ENCODE results near the gene EDN2.

EDN2 gene

GRCh38 chr1:41444246-41444645, 40.2 kb downstream of the EDN2 start:
- no peak for TF ChIP-seq EZH2phosphoT487 (IDR thresholded peaks at IDR 0.05; ENCODE audit: low read length)
- no peak for TF ChIP-seq EZH2 (optimal IDR thresholded peaks at IDR 0.05; ENCODE audit: low read depth, low read length)
- TF ChIP-seq CTCF (IDR thresholded peaks at IDR 0.05; ENCODE audit: low read length), result no peak; the same call in 1 of the 2 replicates
- Histone ChIP-seq H3K9ac (ENCODE audit: low read length) (no peak overlapping the region), H3K27me3 (replicated peaks; ENCODE audit: insufficient read depth, low read length) (no peaks in the 10 kb centered on the region), H3K9me3 (replicated peaks; ENCODE audit: insufficient read depth, low read length) (no peaks in the 10 kb centered on the region), H3K4me2 (ENCODE audit: low read depth, low read length) (no peak overlapping the region), H3F3A (ENCODE audit: insufficient read depth, low read length) (no peaks in the 10 kb centered on the region), H4K20me1 (ENCODE audit: insufficient read depth, low read length) (no peaks in the 10 kb centered on the region), H3K79me2 (ENCODE audit: low read length) (no peaks in the 10 kb centered on the region), H2AFZ (ENCODE audit: low read length) (no peak overlapping the region), H3K27ac (ENCODE audit: low read length) (no peak overlapping the region), H3K36me3 (replicated peaks; ENCODE audit: insufficient read depth, low read length) (no peaks in the 10 kb centered on the region), H3K4me3 (ENCODE audit: low read length) (no peak overlapping the region), H3K9me2 (replicated peaks; ENCODE audit: insufficient read depth, low read length) (no peaks in the 10 kb centered on the region), H3K4me1 (ENCODE audit: low read length) (no peaks in the 10 kb centered on the region)
- DNase-seq, result no peak

- no peak for DNase-seq
- no peaks in the 10 kb centered on the region for H3F3A ChIP-seq (ENCODE audit: insufficient read depth, low read length)
- H3K36me3 ChIP-seq (replicated peaks; ENCODE audit: insufficient read depth, low read length), result no peaks in the 10 kb centered on the region
- no peak overlapping the region for H2AFZ ChIP-seq (ENCODE audit: low read length)
- H3K4me1 ChIP-seq (ENCODE audit: low read length), result no peaks in the 10 kb centered on the region
- no peaks in the 10 kb centered on the region for H3K9me3 ChIP-seq (replicated peaks; ENCODE audit: insufficient read depth, low read length)
- H4K20me1 ChIP-seq (ENCODE audit: insufficient read depth, low read length), result no peaks in the 10 kb centered on the region
- no peak overlapping the region for H3K4me3 ChIP-seq (ENCODE audit: low read length)
- H3K9me2 ChIP-seq (replicated peaks; ENCODE audit: insufficient read depth, low read length), result no peaks in the 10 kb centered on the region
- H3K9ac ChIP-seq (ENCODE audit: low read length), result no peak overlapping the region
- TF ChIP-seq EZH2 (optimal IDR thresholded peaks at IDR 0.05; ENCODE audit: low read depth, low read length), result no peak
- no peak for TF ChIP-seq CTCF (IDR thresholded peaks at IDR 0.05; ENCODE audit: low read length)
- TF ChIP-seq EZH2phosphoT487 (IDR thresholded peaks at IDR 0.05; ENCODE audit: low read length), result no peak
- H3K79me2 ChIP-seq (ENCODE audit: low read length), result no peaks in the 10 kb centered on the region
- H3K4me2 ChIP-seq (ENCODE audit: low read depth, low read length), result no peak overlapping the region
- H3K27me3 ChIP-seq (replicated peaks; ENCODE audit: insufficient read depth, low read length), result no peaks in the 10 kb centered on the region
- no peak overlapping the region for H3K27ac ChIP-seq (ENCODE audit: low read length)
These were observed 41.7 kb downstream of the EDN2 start for GRCh38 chr1:41442697-41443251.

GRCh38 chr1:41440321-41441085, 44.0 kb downstream of the EDN2 start:
- Histone ChIP-seq H4K20me1 (ENCODE audit: insufficient read depth, low read length) (no peaks in the 10 kb centered on the region), H3K27me3 (replicated peaks; ENCODE audit: insufficient read depth, low read length) (peaks cover 6% of the 10 kb centered on the region; the same call in 1 of the 2 replicates), H3F3A (ENCODE audit: insufficient read depth, low read length) (no peaks in the 10 kb centered on the region), H2AFZ (ENCODE audit: low read length) (no peak overlapping the region), H3K9ac (ENCODE audit: low read length) (no peak overlapping the region), H3K79me2 (ENCODE audit: low read length) (no peaks in the 10 kb centered on the region), H3K4me3 (ENCODE audit: low read length) (no peak overlapping the region), H3K4me2 (ENCODE audit: low read depth, low read length) (no peak overlapping the region), H3K36me3 (replicated peaks; ENCODE audit: insufficient read depth, low read length) (no peaks in the 10 kb centered on the region), H3K4me1 (ENCODE audit: low read length) (no peaks in the 10 kb centered on the region), H3K27ac (ENCODE audit: low read length) (no peak overlapping the region), H3K9me2 (replicated peaks; ENCODE audit: insufficient read depth, low read length) (no peaks in the 10 kb centered on the region), H3K9me3 (replicated peaks; ENCODE audit: insufficient read depth, low read length) (no peaks in the 10 kb centered on the region)
- no peak for TF ChIP-seq EZH2phosphoT487 (IDR thresholded peaks at IDR 0.05; ENCODE audit: low read length)
- TF ChIP-seq CTCF (IDR thresholded peaks at IDR 0.05; ENCODE audit: low read length), result no peak
- no peak for TF ChIP-seq EZH2 (optimal IDR thresholded peaks at IDR 0.05; ENCODE audit: low read depth, low read length)
- DNase-seq, result no peak
